PC-9 (cell line): ENCODE measurements around the gene CST9. TPM values are rescaled to one million over a fixed set of nuclear protein-coding genes. Genes with fewer than 3 reads are reported as not detected.
A peak's percentile ranks its signal among the peaks of the same experiment; 100 is the strongest.

Experiments
- BruUV-seq: library from RNA; stranded (reverse); fragments of 400-500 nt; replicated peaks from 2 replicates; lab custom pipeline; 2021; lab: Mats Ljungman, UMichigan
- CTCF ChIA-PET: fragments of 300-600 bp; sonication (Branson Sonifier 250); formaldehyde crosslinking; loops from one replicate; lab custom pipeline; 2022; ENCODE audit warnings: antibody characterized with exemption; lab: Charles Lee
- POLR2A ChIA-PET: fragments of 300-600 bp; sonication (Branson Sonifier 250); formaldehyde crosslinking; loops from one replicate; lab custom pipeline; 2022; ENCODE audit warnings: antibody characterized with exemption; ENCODE audit not compliant: unreplicated experiment; lab: Charles Lee
- DNase-seq, 2 experiments: peaks; one replicate each; pipeline versions ENCODE4 v3.0.0 to v3.0.0-alpha.2; 2015 to 2022; ENCODE audit warnings: mixed read lengths in 1 of 2
- H2AFZ ChIP-seq: fragments of 200-600 bp; sonication (generic); 2 replicates; pipeline ENCODE4 v1.8.1; 2017; ENCODE audit warnings: antibody characterized with exemption
- H3F3A ChIP-seq: fragments of 200-600 bp; sonication (generic); 2 replicates; pipeline ENCODE4 v1.8.1; 2017; ENCODE audit warnings: antibody characterized with exemption, mild to moderate bottlenecking, low read depth; ENCODE audit not compliant: insufficient read depth
- H3K27ac ChIP-seq: fragments of 200-600 bp; sonication (generic); 2 replicates; pipeline ENCODE4 v1.6.1; 2016; ENCODE audit warnings: mixed run types
- H3K27me3 ChIP-seq: fragments of 200-600 bp; sonication (generic); 2 replicates; pipeline ENCODE4 v1.6.1; 2016; ENCODE audit warnings: low read depth, mixed run types; ENCODE audit not compliant: insufficient read depth
- H3K36me3 ChIP-seq: fragments of 200-600 bp; sonication (generic); 2 replicates; pipeline ENCODE4 v1.6.1; 2016; ENCODE audit warnings: low read depth, mixed run types
- H3K4me1 ChIP-seq: fragments of 200-600 bp; sonication (generic); replicated peaks from 2 replicates; pipeline ENCODE4 v1.6.1; 2016; ENCODE audit warnings: mixed run types; ENCODE audit not compliant: insufficient read depth
- H3K4me2 ChIP-seq: fragments of 200-600 bp; sonication (generic); 2 replicates; pipeline ENCODE4 v1.6.1; 2017; ENCODE audit warnings: mixed run types
- H3K4me3 ChIP-seq: fragments of 200-600 bp; sonication (generic); 2 replicates; pipeline ENCODE4 v1.6.1; 2016; ENCODE audit warnings: mixed run types
- H3K79me2 ChIP-seq: fragments of 200-600 bp; sonication (generic); 2 replicates; pipeline ENCODE4 v1.6.1; 2017; ENCODE audit warnings: low read depth, mixed run types
- H3K9me2 ChIP-seq: fragments of 200-600 bp; sonication (generic); 2 replicates; pipeline ENCODE4 v1.8.1; 2017; ENCODE audit warnings: mild to moderate bottlenecking; ENCODE audit not compliant: insufficient read depth
- H3K9me3 ChIP-seq: fragments of 200-600 bp; sonication (generic); 2 replicates; pipeline ENCODE4 v1.8.1; 2016; ENCODE audit warnings: low read depth; ENCODE audit not compliant: insufficient read depth
- H4K20me1 ChIP-seq: fragments of 200-600 bp; sonication (generic); 2 replicates; pipeline ENCODE4 v1.8.1; 2017; ENCODE audit not compliant: insufficient read depth
- CTCF ChIP-seq: fragments of 200-600 bp; sonication (generic); conservative IDR thresholded peaks from 2 replicates; pipeline ENCODE4 v1.6.1; 2017; ENCODE audit warnings: mixed run types, antibody characterized with exemption, mild to moderate bottlenecking, moderate library complexity
- EZH2 ChIP-seq: fragments of 200-600 bp; sonication (generic); IDR thresholded peaks from 2 replicates; pipeline ENCODE4 v1.8.0; 2017; ENCODE audit warnings: antibody characterized with exemption, low read depth
- intact Hi-C: fragments of 100-400 bp; cut with micrococcal nuclease; formaldehyde crosslinking; loops from one replicate; pipeline ENCODE4 v1.10.0; 2022; ENCODE audit not compliant: unreplicated experiment
- total RNA-seq: library from RNA; stranded (reverse); gene quantifications from 2 replicates; pipeline ENCODE4 v1.2.3, GENCODE V29; 2021

Gene CST9
- total RNA-seq, 1 experiment from 2014 or later: not detected

- CTCF ChIA-PET: no interaction called here
- no peaks in the 10 kb centered on the region for H3K9me2 ChIP-seq
- peak overlapping the region; percentile 51 for H3K27ac ChIP-seq
- intact Hi-C loops: loop anchor here (10.0 kb wide), 2 partner anchors 274 to 864 kb away; partner anchors contain the start of gene NXT1
- TSS peak; percentile 4 for BruUV-seq
- H3K4me3 ChIP-seq: no peak overlapping the region
- peaks cover 23% of the 10 kb centered on the region for H3F3A ChIP-seq
- H3K4me1 ChIP-seq: peaks cover 32% of the 10 kb centered on the region
- no peak overlapping the region for H2AFZ ChIP-seq
- no peaks in the 10 kb centered on the region for H3K36me3 ChIP-seq
- DNase-seq: no peak
- no peak for TF ChIP-seq CTCF
- no peak for TF ChIP-seq EZH2
- no peaks in the 10 kb centered on the region for H3K27me3 ChIP-seq
- H3K9me3 ChIP-seq: peaks cover 3% of the 10 kb centered on the region; the same call in 1 of the 2 replicates
- H3K4me2 ChIP-seq: 0 out of 2 replicates have a peak overlapping the region, but pooled peaks have one; percentile 5
- H4K20me1 ChIP-seq: no peaks in the 10 kb centered on the region
- H3K79me2 ChIP-seq: no peaks in the 10 kb centered on the region
- POLR2A ChIA-PET: interaction anchor here (1.3 kb wide), 1 partner anchor 9 kb away, joined by 3 read pairs; no protein-coding TSS in a partner anchor
These were observed 22.8 kb upstream of the CST9 start for GRCh38 chr20:23628402-23629016.

- Histone ChIP-seq H3K27me3 (no peaks in the 10 kb centered on the region), H4K20me1 (no peaks in the 10 kb centered on the region), H2AFZ (no peak overlapping the region), H3K4me1 (peaks cover 39% of the 10 kb centered on the region), H3K9me2 (no peaks in the 10 kb centered on the region), H3K79me2 (no peaks in the 10 kb centered on the region), H3K4me2 (no peak overlapping the region), H3K36me3 (no peaks in the 10 kb centered on the region), H3F3A (peaks cover 30% of the 10 kb centered on the region), H3K27ac (no peak overlapping the region), H3K4me3 (no peak overlapping the region), H3K9me3 (peaks cover 3% of the 10 kb centered on the region; the same call in 1 of the 2 replicates)
- CTCF ChIA-PET: no interaction called here
- BruUV-seq: no TSS peak
- intact Hi-C loops: loop anchor here (10.0 kb wide), 2 partner anchors 273 to 863 kb away; partner anchors contain the start of gene NXT1
- DNase-seq: no peak
- no peak for TF ChIP-seq EZH2
- POLR2A ChIA-PET: interaction anchor here (0.7 kb wide), 1 partner anchor 486 kb away, joined by 5 read pairs; no protein-coding TSS in a partner anchor
These were observed 21.8 kb upstream of the CST9 start for GRCh38 chr20:23627501-23627900.

- DNase-seq: peak; percentile 39 to 70
- Histone ChIP-seq H3K4me1 (peaks cover 43% of the 10 kb centered on the region), H3K79me2 (no peaks in the 10 kb centered on the region), H3K27me3 (no peaks in the 10 kb centered on the region), H3K4me3 (no peak overlapping the region), H2AFZ (no peak overlapping the region), H4K20me1 (no peaks in the 10 kb centered on the region), H3K36me3 (no peaks in the 10 kb centered on the region), H3K4me2 (peak overlapping the region; percentile 18; the same call in 1 of the 2 replicates), H3K9me3 (peaks cover 3% of the 10 kb centered on the region; the same call in 1 of the 2 replicates), H3K27ac (no peak overlapping the region), H3F3A (peaks cover 34% of the 10 kb centered on the region), H3K9me2 (no peaks in the 10 kb centered on the region)
- no TSS peak for BruUV-seq
- TF ChIP-seq CTCF: no peak
- TF ChIP-seq EZH2: no peak
- ChIA-PET POLR2A (interaction anchor here (0.7 kb wide), 1 partner anchor 431 kb away, joined by 3 read pairs; no protein-coding TSS in a partner anchor), CTCF (interaction anchor here (0.6 kb wide), 1 partner anchor 13 kb away, joined by 3 read pairs; no protein-coding TSS in a partner anchor)
- intact Hi-C loops: loop anchor here (10.0 kb wide), 2 partner anchors 271 to 861 kb away; partner anchors contain the start of gene NXT1
These were observed 20.4 kb upstream of the CST9 start for GRCh38 chr20:23626040-23626620.
